Suprapubic skin (tissue), 4 donors: ENCODE measurements around the gene KCNIP3. TPM values are rescaled to one million over a fixed set of nuclear protein-coding genes. Genes with fewer than 3 reads are reported as not detected.

Experiments used
- DNase-seq, 2 donors: peaks; one replicate each; pipeline ENCODE4 v3.0.0-alpha.2; 2019; ENCODE audit warnings: low spot score in 2 of 2
- H3K27ac ChIP-seq: fragments of 200-600 bp; sonication (generic); one replicate; pipeline ENCODE4 v1.5.1; 2019
- H3K27me3 ChIP-seq: fragments of 200-600 bp; sonication (generic); one replicate; pipeline ENCODE4 v1.5.1; 2019
- H3K36me3 ChIP-seq: fragments of 200-600 bp; sonication (generic); one replicate; pipeline ENCODE4 v1.5.1; 2019
- H3K4me1 ChIP-seq: fragments of 200-600 bp; sonication (generic); one replicate; pipeline ENCODE4 v1.5.1; 2019
- H3K4me3 ChIP-seq: fragments of 200-600 bp; sonication (generic); one replicate; pipeline ENCODE4 v1.5.1; 2019; ENCODE audit warnings: mild to moderate bottlenecking
- H3K9me3 ChIP-seq: fragments of 200-600 bp; sonication (generic); one replicate; pipeline ENCODE4 v1.5.1; 2019
- CTCF ChIP-seq, 2 donors: fragments of 200-600 bp in 1 of 2; fragments of 450-650 bp in 1 of 2; sonication (generic) in 1 of 2; IDR thresholded peaks; one replicate each; pipeline ENCODE4 v1.5.1; 2016 to 2019; ENCODE audit warnings: antibody characterized with exemption in 2 of 2, mild to moderate bottlenecking in 1 of 2, moderate library complexity in 1 of 2
- EP300 ChIP-seq: sonication (generic); formaldehyde crosslinking; IDR thresholded peaks from one replicate; pipeline ENCODE4 v1.6.1; 2017; ENCODE audit warnings: antibody characterized with exemption
- POLR2A ChIP-seq, 2 donors: fragments of 450-650 bp; IDR thresholded peaks; one replicate each; pipeline ENCODE4 v1.6.1; 2017; ENCODE audit warnings: antibody characterized with exemption in 2 of 2, mild to moderate bottlenecking in 2 of 2, moderate library complexity in 2 of 2
- POLR2AphosphoS5 ChIP-seq, 3 donors: sonication (generic); formaldehyde crosslinking; IDR thresholded peaks; one replicate each; pipeline ENCODE4 v1.6.1; 2017; ENCODE audit warnings: antibody characterized with exemption in 3 of 3
- WGBS: methylation state at CpG from one replicate; pipeline ENCODE4 v1.1.5; 2018; 5-methylcytosine and 5-hydroxymethylcytosine counted together
- total RNA-seq, 4 donors: library from RNA; depleted of rRNA; stranded (reverse); fragments of >200 nt; gene quantifications; one replicate each; pipeline ENCODE4 v1.1.0, GENCODE V29; 2016

The KCNIP3 gene
- total RNA-seq, 4 donors from 2014 or later, result 7.1 to 21.6 (median 13.6) TPM

- H3K4me3 ChIP-seq, result no peak overlapping the region
- no peaks in the 10 kb centered on the region for H3K27me3 ChIP-seq
- H3K9me3 ChIP-seq, result no peaks in the 10 kb centered on the region
- H3K4me1 ChIP-seq, result peaks cover 8% of the 10 kb centered on the region
- no peaks in the 10 kb centered on the region for H3K36me3 ChIP-seq
- 58% methylated on average over 4 of the region's 8 CpGs for WGBS
- no peak overlapping the region for H3K27ac ChIP-seq
- TF ChIP-seq EP300 (no peak), POLR2A (IDR thresholded peaks at IDR 0.05) (no peak), POLR2AphosphoS5 (IDR thresholded peaks at IDR 0.05) (no peak), CTCF (IDR thresholded peaks at IDR 0.05) (no peak)
- no peak for DNase-seq
Measured at GRCh38 chr2:95391641-95392310, 94.6 kb downstream of the KCNIP3 start.

DNA sequence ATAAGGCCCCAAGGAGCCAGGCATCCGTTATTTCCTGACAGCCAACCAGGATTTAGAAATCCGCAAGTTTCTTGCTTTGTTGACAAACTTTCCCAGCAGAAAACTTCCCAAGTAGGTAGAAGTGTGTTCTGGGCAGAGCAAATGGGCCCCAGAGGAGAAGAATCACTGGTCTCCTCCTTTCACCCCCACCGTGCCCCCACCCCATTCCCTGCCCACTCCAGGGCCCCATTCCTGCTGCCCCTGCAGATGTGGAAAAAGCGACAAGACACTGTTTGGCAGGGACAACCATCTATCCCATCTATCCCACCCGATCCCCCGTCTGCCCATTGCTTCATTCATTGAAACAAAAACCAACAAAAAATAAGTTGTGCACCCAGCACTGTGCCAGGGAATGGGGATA is 95.2 kb downstream of the KCNIP3 start:
- Histone ChIP-seq H3K27ac (no peak overlapping the region), H3K9me3 (no peaks in the 10 kb centered on the region), H3K27me3 (no peaks in the 10 kb centered on the region), H3K36me3 (no peaks in the 10 kb centered on the region), H3K4me1 (peaks cover 8% of the 10 kb centered on the region), H3K4me3 (no peak overlapping the region)
- DNase-seq, result no peak
- TF ChIP-seq EP300, result no peak
- no peak for TF ChIP-seq POLR2A (IDR thresholded peaks at IDR 0.05)
- no peak for TF ChIP-seq POLR2AphosphoS5 (IDR thresholded peaks at IDR 0.05)
- TF ChIP-seq CTCF (IDR thresholded peaks at IDR 0.05), result no peak
- WGBS, result 87% methylated on average over 6 of the region's 6 CpGs

DNA sequence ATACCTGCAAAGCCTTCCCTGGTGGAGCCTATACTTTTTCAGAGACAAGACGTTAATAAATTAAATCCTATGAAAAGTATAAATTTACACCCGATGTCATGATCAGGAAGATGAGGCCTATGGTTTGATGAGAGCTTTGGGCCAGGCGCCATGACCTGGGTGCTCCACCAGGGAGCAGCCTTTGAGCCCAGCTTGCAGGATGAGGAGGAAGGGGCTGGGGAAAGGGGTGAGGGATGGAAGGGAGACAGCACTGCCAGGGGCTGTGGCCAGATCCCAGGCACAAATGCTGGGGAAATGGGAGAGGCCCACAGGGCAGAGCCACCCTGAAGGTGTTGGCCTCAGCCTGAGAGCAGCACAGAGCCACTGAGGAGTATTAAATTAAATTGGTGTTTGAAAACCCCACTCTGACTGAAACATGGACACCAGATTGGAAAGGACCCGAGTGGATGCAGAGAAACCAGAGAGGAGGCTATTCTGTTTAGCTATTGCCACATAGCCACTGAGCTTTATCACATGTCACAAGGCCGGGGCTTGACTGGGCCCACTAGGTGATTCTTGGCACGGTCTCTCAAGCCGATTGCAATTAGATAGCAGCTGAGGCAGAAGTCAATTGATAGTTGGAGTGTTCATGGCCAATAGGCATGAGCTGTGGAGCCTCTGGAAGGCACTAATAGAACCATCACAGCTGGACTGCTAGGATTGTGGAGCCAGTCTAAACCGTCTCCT is 95.7 kb downstream of the KCNIP3 start:
- no peak for DNase-seq
- no peaks in the 10 kb centered on the region for H3K36me3 ChIP-seq
- no peak overlapping the region for H3K27ac ChIP-seq
- 87% methylated on average over 8 of the region's 8 CpGs for WGBS
- peaks cover 8% of the 10 kb centered on the region for H3K4me1 ChIP-seq
- H3K27me3 ChIP-seq, result no peaks in the 10 kb centered on the region
- H3K4me3 ChIP-seq, result no peak overlapping the region
- TF ChIP-seq CTCF (IDR thresholded peaks at IDR 0.05) (no peak), POLR2A (IDR thresholded peaks at IDR 0.05) (no peak), EP300 (no peak), POLR2AphosphoS5 (IDR thresholded peaks at IDR 0.05) (no peak)
- H3K9me3 ChIP-seq, result no peaks in the 10 kb centered on the region

GRCh38 chr2:95393901-95394300 is 96.8 kb downstream of the KCNIP3 start:
- TF ChIP-seq CTCF (IDR thresholded peaks at IDR 0.05), result no peak
- no peak for TF ChIP-seq EP300
- no peak for TF ChIP-seq POLR2AphosphoS5 (IDR thresholded peaks at IDR 0.05)
- no peak for TF ChIP-seq POLR2A (IDR thresholded peaks at IDR 0.05)
- no peaks in the 10 kb centered on the region for H3K27me3 ChIP-seq
- no peak for DNase-seq
- H3K4me1 ChIP-seq, result peaks cover 6% of the 10 kb centered on the region
- no peak overlapping the region for H3K4me3 ChIP-seq
- no peaks in the 10 kb centered on the region for H3K9me3 ChIP-seq
- H3K36me3 ChIP-seq, result no peaks in the 10 kb centered on the region
- no peak overlapping the region for H3K27ac ChIP-seq
- 91% methylated on average over 5 of the region's 6 CpGs for WGBS

- Histone ChIP-seq H3K27me3 (no peaks in the 10 kb centered on the region), H3K36me3 (no peaks in the 10 kb centered on the region), H3K9me3 (no peaks in the 10 kb centered on the region), H3K4me1 (peaks cover 23% of the 10 kb centered on the region), H3K4me3 (no peak overlapping the region), H3K27ac (no peak overlapping the region)
- no peak for DNase-seq
- no peak for TF ChIP-seq CTCF (IDR thresholded peaks at IDR 0.05)
- no peak for TF ChIP-seq EP300
- TF ChIP-seq POLR2AphosphoS5 (IDR thresholded peaks at IDR 0.05), result no peak
- no peak for TF ChIP-seq POLR2A (IDR thresholded peaks at IDR 0.05)
- WGBS, result 93% methylated on average over 7 of the region's 7 CpGs
Measured at GRCh38 chr2:95399061-95399460, 101.9 kb downstream of the KCNIP3 start.
